PC-3 (cell line): ENCODE results near the gene TFF2. TPM values are rescaled to one million over a fixed set of nuclear protein-coding genes. Genes with fewer than 3 reads are reported as not detected.

Source experiments
- ATAC-seq: fragments of 200-7000 bp; cut with Tn5 transposase; 2 replicates; pipeline ENCODE4 v1.9.1; 2020; ENCODE audit warnings: mild to moderate bottlenecking, moderate library complexity
- BruUV-seq: library from RNA; stranded (reverse); fragments of 400-500 nt; replicated peaks from 2 replicates; lab custom pipeline; 2021; lab: Mats Ljungman, UMichigan
- CTCF ChIA-PET: fragments of 300-600 bp; sonication (Branson Sonifier 250); formaldehyde crosslinking; loops from one replicate; lab custom pipeline; 2022; ENCODE audit warnings: antibody characterized with exemption; lab: Charles Lee
- POLR2A ChIA-PET: fragments of 300-600 bp; sonication (Branson Sonifier 250); formaldehyde crosslinking; loops from one replicate; lab custom pipeline; 2022; ENCODE audit warnings: antibody characterized with exemption; ENCODE audit not compliant: unreplicated experiment; lab: Charles Lee
- DNase-seq: peaks from one replicate; pipeline ENCODE4 v3.0.0-alpha.2; 2015
- H2AFZ ChIP-seq: fragments of 300-600 bp; sonication (generic); 2 replicates; pipeline ENCODE4 v1.6.0; 2016; ENCODE audit warnings: antibody characterized with exemption, low read length
- H3F3A ChIP-seq: fragments of 300-600 bp; sonication (generic); one replicate; pipeline ENCODE4 v1.6.0; 2017; ENCODE audit warnings: antibody characterized with exemption, low read length, control low read depth, mild to moderate bottlenecking; ENCODE audit not compliant: unreplicated experiment
- H3K27ac ChIP-seq: fragments of 300-600 bp; sonication (generic); 2 replicates; pipeline ENCODE4 v1.5.1; 2016; ENCODE audit warnings: mild to moderate bottlenecking, low read length
- H3K27me3 ChIP-seq: fragments of 300-600 bp; sonication (generic); 2 replicates; pipeline ENCODE4 v1.6.1; 2016; ENCODE audit warnings: low read length, mixed read lengths
- H3K36me3 ChIP-seq: fragments of 300-600 bp; sonication (generic); 2 replicates; pipeline ENCODE4 v1.6.1; 2016; ENCODE audit warnings: low read depth, mixed run types, low read length, mixed read lengths
- H3K4me1 ChIP-seq: fragments of 300-600 bp; sonication (generic); 2 replicates; pipeline ENCODE4 v1.5.1; 2016; ENCODE audit warnings: low read length; ENCODE audit not compliant: insufficient read depth
- H3K4me2 ChIP-seq: fragments of 300-600 bp; sonication (generic); 2 replicates; pipeline ENCODE4 v1.6.0; 2016; ENCODE audit warnings: low read length
- H3K4me3 ChIP-seq: fragments of 300-600 bp; sonication (generic); 2 replicates; pipeline ENCODE4 v1.5.1; 2016; ENCODE audit warnings: mild to moderate bottlenecking, low read length, mixed read lengths
- H3K79me2 ChIP-seq: fragments of 300-600 bp; sonication (generic); 2 replicates; pipeline ENCODE4 v1.6.1; 2017; ENCODE audit warnings: low read length, mixed read lengths
- H3K9ac ChIP-seq: fragments of 300-600 bp; sonication (generic); 2 replicates; pipeline ENCODE4 v1.6.0; 2016; ENCODE audit warnings: mild to moderate bottlenecking, low read length
- H3K9me2 ChIP-seq: fragments of 300-600 bp; sonication (generic); replicated peaks from 2 replicates; pipeline ENCODE4 v1.6.1; 2016; ENCODE audit warnings: mixed run types, low read length, mixed read lengths
- H3K9me3 ChIP-seq: fragments of 300-600 bp; sonication (generic); 2 replicates; pipeline ENCODE4 v1.6.1; 2016; ENCODE audit warnings: low read length, mixed read lengths
- H4K20me1 ChIP-seq: fragments of 300-600 bp; sonication (generic); 2 replicates; pipeline ENCODE4 v1.6.1; 2016; ENCODE audit warnings: low read length, mixed read lengths
- EZH2 ChIP-seq: fragments of 300-600 bp; sonication (generic); IDR thresholded peaks from one replicate; pipeline ENCODE4 v1.6.1; 2017; ENCODE audit warnings: antibody characterized with exemption, mild to moderate bottlenecking, low read length; ENCODE audit not compliant: unreplicated experiment
- EZH2phosphoT487 ChIP-seq: fragments of 300-600 bp; sonication (generic); IDR thresholded peaks from 2 replicates; pipeline ENCODE4 v1.6.1; 2018; ENCODE audit warnings: mild to moderate bottlenecking, antibody characterized with exemption, low read length, borderline replicate concordance
- intact Hi-C: fragments of 100-400 bp; cut with micrococcal nuclease; formaldehyde crosslinking; loops from 2 replicates; pipeline ENCODE4 v1.9.0; 2023
- total RNA-seq: library from RNA; depleted of rRNA; stranded (reverse); fragments of >200 nt; gene quantifications from 2 replicates; pipeline ENCODE4 v1.2.3, GENCODE V29; 2014
- TF ChIP-seq, protein P1 (sequence below): fragments of 300-600 bp; sonication (generic); conservative IDR thresholded peaks from 2 replicates; pipeline ENCODE4 v1.5.1; 2017; ENCODE audit warnings: antibody characterized with exemption, low read depth, mild to moderate bottlenecking, low read length

TFF2 gene
- total RNA-seq, 1 experiment from 2014 or later: 21.1 TPM

- TSS peak; percentile 87 for BruUV-seq
- H3K27me3 ChIP-seq: no peaks in the 10 kb centered on the region
- H3K4me1 ChIP-seq: peaks cover 25% of the 10 kb centered on the region
- intact Hi-C loops: loop anchor here (1.0 kb wide), 2 partner anchors 14 kb away; partner anchors contain the start of gene TFF1
- TF ChIP-seq, protein P1, sequence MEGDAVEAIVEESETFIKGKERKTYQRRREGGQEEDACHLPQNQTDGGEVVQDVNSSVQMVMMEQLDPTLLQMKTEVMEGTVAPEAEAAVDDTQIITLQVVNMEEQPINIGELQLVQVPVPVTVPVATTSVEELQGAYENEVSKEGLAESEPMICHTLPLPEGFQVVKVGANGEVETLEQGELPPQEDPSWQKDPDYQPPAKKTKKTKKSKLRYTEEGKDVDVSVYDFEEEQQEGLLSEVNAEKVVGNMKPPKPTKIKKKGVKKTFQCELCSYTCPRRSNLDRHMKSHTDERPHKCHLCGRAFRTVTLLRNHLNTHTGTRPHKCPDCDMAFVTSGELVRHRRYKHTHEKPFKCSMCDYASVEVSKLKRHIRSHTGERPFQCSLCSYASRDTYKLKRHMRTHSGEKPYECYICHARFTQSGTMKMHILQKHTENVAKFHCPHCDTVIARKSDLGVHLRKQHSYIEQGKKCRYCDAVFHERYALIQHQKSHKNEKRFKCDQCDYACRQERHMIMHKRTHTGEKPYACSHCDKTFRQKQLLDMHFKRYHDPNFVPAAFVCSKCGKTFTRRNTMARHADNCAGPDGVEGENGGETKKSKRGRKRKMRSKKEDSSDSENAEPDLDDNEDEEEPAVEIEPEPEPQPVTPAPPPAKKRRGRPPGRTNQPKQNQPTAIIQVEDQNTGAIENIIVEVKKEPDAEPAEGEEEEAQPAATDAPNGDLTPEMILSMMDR: no peak
- TF ChIP-seq EZH2phosphoT487 (no peak), EZH2 (no peak)
- ChIA-PET CTCF (interaction anchor here (0.7 to 1.0 kb wide), 3 partner anchors 14 to 30 kb away, joined by 4 to 5 read pairs (median 5); partner anchors contain the start of gene TFF1), POLR2A (interaction anchor here (1.0 to 1.4 kb wide), 2 partner anchors 14 to 15 kb away, joined by 5 to 7 read pairs; partner anchors contain the start of gene TFF1)
- no peaks in the 10 kb centered on the region for H4K20me1 ChIP-seq
- no peak overlapping the region for H2AFZ ChIP-seq
- no peak overlapping the region for H3K4me3 ChIP-seq
- H3F3A ChIP-seq: no peaks in the 10 kb centered on the region
- peak overlapping the region; percentile 87 for H3K27ac ChIP-seq
- no peaks in the 10 kb centered on the region for H3K36me3 ChIP-seq
- H3K9ac ChIP-seq: peak overlapping the region; percentile 52
- DNase-seq (no peak), ATAC-seq (no peak)
- 0 out of 2 replicates have a peak overlapping the region, but pooled peaks have one; percentile 0 for H3K4me2 ChIP-seq
- peaks cover 9% of the 10 kb centered on the region; the same call in 1 of the 2 replicates for H3K9me3 ChIP-seq
- no peaks in the 10 kb centered on the region for H3K9me2 ChIP-seq
- no peaks in the 10 kb centered on the region for H3K79me2 ChIP-seq
These were observed 1.0 kb upstream of the TFF2 start for GRCh38 chr21:42351626-42352440.

DNA sequence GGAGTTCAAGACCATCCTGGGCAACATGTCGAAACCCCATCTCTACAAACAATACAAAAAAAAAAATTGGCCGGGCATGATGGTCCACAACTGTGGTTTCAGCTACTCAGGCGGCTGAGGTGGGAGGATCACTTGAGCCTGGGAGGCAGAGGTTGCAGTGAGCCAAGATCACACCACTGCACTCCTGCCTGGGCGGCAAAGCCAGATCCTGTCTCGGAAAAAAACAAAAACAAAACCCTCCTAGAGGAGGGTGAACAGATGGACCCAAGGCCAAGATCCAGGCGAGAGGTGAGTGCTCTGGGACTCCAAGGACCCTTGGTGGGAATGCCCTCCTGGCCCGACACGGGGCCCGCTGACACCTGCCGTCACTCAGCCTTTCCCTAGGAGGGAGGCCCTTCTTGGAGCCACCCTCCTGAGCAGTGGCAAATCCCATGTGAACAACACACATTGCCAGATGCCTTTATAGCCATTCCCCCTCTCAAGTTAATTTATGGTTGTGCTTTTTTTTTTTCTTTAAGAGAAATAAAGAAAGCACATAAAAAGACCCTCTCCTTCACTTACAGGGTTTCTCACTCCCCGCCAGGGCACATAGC, 380 bp downstream of the TFF2 start:
- Histone ChIP-seq H3K4me3 (no peak overlapping the region), H3K4me1 (peaks cover 25% of the 10 kb centered on the region), H4K20me1 (no peaks in the 10 kb centered on the region), H3K79me2 (no peaks in the 10 kb centered on the region), H2AFZ (no peak overlapping the region), H3K9me2 (no peaks in the 10 kb centered on the region), H3K9me3 (0 out of 2 replicates have a peak, but pooled peaks cover 9% of the 10 kb centered on the region), H3K9ac (peak overlapping the region; percentile 68), H3K27ac (peak overlapping the region; percentile 87), H3K36me3 (no peaks in the 10 kb centered on the region), H3K27me3 (no peaks in the 10 kb centered on the region), H3F3A (no peaks in the 10 kb centered on the region), H3K4me2 (peak overlapping the region; percentile 34)
- ATAC-seq (no peak), DNase-seq (no peak)
- intact Hi-C loops: no loop called here
- ChIA-PET CTCF (interaction anchor here (1.0 kb wide), 2 partner anchors 12 to 31 kb away, joined by 4 to 5 read pairs; no protein-coding TSS in a partner anchor), POLR2A (interaction anchor here (0.7 to 1.4 kb wide), 3 partner anchors 13 to 17 kb away, joined by 4 to 7 read pairs (median 5); partner anchors contain the start of gene TFF1)
- TF ChIP-seq, protein P1: no peak
- TF ChIP-seq EZH2phosphoT487 (no peak), EZH2 (no peak)
- BruUV-seq: TSS peak; percentile 76
